C4-2B (cell line): ENCODE results near the gene XPA.

Experiments
- CTCF ChIP-seq: fragments of 450-650 bp; conservative IDR thresholded peaks from 2 replicates; pipeline ENCODE4 v1.5.1; 2017; ENCODE audit warnings: mild to moderate bottlenecking
- ZFX ChIP-seq: fragments of 450-650 bp; IDR thresholded peaks from 2 replicates; pipeline ENCODE4 v1.6.1; 2017

DNA sequence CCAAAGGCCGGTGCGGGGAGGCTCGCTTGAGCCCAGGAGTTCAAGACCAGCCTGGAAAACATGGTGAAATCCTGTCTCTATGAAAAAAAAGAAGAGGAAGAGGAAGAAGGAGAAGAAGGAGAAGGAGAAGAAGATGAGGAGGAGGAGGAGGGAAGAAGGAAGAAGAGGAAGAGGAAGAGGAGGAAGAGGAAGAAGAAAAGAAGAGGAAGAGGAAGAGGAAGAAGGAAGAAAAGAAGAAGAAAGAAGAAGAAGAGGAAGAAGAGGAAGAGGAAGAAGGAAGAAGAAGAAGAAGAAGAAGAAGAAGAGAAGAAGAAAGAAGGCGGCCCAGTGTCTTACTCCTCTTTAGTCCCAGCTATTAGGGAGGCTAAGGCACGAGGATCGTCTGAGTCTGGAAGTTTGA lies 44.8 kb upstream of the XPA start:
- TF ChIP-seq CTCF (no peak), ZFX (no peak)
